ENCODE measurements around the gene PLEKHA6.

DNA sequence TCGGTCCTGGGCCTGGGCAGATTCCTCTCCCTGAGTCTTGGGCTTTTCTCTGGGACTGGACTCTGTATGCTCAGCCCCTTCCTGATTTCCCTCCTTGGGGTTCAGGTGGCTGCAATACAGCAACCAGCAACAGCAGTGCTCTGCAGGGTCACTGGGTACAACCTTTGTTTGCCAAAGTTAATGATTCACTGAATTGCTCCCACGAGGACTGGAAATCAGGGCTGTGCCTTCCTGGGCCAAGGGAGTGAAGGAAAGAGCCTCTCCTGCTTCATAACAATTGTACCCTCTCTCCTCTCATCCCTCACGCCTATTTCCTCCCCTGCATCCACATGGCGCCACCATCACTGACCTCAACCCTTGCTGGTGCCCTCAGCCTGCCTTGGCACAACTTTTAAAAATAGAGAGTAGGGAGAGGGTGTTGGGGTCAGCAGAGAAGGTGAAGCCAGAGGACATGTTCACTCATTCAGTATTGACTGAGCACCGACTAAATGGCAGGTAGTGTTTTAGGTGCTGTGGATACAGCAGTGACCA lies 93.2 kb downstream of the PLEKHA6 start:
- TF ChIP-seq POLR2A (IDR thresholded peaks at IDR 0.05; ENCODE audit: low read length) (no peak), GATA1 (IDR thresholded peaks at IDR 0.05; ENCODE audit: low read depth, low read length) (no peak)

All from erythroblast (primary cell).